GM21367 (cell line): Measurements from ENCODE around the gene PTRHD1.
A peak's percentile ranks its signal among the peaks of the same experiment; 100 is the strongest.
"Not testable (repeated sequence)": the region's sequence is repeated elsewhere in the genome, so short reads cannot be mapped to it uniquely, and the experiment has no call there.

Source experiments
- ATAC-seq: cut with Tn5 transposase; IDR thresholded peaks from one replicate; pipeline ENCODE4 v1.9.1; 2021; ENCODE audit not compliant: unreplicated experiment

The PTRHD1 gene, protein sequence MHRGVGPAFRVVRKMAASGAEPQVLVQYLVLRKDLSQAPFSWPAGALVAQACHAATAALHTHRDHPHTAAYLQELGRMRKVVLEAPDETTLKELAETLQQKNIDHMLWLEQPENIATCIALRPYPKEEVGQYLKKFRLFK

DNA sequence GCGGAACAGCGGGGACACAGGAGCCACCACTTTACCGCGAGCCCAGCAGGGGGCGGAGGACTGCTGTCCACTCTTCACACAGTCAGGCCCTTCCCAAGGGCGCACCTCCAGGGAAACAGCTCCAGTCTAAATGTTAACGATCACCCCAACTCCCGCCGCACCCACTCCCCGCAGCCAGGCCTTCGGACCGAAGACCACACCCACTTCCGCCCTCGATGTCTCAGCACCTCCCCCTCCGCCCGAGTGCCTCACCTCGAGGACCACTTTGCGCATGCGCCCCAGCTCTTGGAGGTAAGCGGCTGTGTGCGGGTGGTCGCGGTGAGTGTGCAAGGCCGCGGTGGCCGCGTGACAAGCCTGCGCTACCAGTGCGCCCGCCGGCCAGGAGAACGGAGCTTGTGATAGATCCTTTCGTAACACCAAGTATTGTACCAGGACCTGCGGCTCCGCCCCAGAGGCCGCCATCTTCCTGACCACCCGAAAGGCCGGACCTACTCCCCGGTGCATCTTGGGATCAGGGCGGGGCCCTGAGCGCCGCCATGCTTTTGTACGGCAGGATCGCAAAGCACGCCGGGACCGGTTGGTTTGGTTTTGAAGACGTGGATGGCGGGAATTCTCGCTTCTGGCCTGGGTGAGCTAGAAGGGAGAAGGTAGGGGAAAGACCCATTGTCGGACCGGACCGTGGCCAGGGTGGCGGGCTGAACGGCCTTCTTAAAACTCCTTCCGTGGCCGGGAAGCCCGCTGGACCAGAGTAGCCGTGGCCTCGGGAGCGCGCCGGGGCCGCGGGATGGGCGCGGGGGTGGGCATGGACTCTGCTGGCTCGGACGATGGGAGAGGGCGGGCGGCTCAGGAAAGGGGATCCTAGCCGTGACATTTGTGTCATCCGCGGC lies at the start of gene PTRHD1, which contains the start of gene CENPO:
TSS of gene PTRHD1 (minus strand) at position 518 of the 887 bp plus-strand sequence. CDS start at position 504, 14 bp downstream.
TSS of gene CENPO (plus strand) at position 552 of the 887 bp plus-strand sequence. CDS start 495 bp downstream, outside the sequence.
- ATAC-seq: peak; percentile 82

DNA sequence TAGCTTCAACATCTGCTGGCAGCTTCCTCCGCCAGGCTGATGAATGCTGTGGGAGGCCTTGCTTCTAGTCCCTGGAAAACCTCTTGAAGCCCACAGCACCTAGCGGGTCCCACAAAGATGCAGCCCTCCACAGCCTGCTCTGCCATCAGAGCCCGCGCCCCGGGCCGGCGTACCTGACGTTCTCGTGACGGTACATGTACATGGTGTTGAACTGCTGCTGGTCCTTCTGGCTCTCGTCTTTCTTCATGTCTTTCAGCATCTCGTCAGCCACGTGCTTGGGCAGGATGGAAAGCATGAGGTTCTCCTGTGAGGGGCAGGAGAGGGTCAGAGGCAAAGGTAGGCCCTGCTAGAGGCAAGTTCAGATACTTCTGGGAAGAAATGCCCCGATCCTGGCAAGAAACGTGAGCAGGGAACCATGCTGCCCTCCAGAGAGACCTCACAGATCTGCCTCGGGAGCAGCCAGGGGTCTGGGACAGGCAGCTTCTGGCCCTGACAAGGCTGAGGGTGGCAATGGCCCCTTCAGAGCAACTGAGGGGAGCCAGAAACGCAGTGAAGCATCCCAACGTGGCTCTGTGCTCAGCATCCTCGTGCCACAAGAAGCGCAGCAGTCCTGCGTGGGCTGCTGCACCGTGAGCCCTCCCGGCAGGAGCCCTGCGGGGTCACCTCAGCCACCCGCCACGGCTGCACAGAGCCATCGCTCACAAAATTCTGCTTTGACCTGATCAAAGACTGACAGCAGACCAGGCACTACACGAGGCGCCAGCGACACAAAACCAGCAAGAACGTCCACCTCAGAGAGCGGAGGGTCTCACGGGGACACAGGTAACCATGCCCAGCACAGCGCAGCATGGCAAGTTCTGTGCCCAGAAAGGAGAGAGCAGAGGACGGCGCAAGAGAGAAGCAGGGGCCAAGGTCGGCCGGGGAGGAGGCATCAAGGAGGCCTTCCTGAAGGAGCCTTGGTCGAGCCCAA lies 49.2 kb upstream of the PTRHD1 start:
- ATAC-seq: no peak

DNA sequence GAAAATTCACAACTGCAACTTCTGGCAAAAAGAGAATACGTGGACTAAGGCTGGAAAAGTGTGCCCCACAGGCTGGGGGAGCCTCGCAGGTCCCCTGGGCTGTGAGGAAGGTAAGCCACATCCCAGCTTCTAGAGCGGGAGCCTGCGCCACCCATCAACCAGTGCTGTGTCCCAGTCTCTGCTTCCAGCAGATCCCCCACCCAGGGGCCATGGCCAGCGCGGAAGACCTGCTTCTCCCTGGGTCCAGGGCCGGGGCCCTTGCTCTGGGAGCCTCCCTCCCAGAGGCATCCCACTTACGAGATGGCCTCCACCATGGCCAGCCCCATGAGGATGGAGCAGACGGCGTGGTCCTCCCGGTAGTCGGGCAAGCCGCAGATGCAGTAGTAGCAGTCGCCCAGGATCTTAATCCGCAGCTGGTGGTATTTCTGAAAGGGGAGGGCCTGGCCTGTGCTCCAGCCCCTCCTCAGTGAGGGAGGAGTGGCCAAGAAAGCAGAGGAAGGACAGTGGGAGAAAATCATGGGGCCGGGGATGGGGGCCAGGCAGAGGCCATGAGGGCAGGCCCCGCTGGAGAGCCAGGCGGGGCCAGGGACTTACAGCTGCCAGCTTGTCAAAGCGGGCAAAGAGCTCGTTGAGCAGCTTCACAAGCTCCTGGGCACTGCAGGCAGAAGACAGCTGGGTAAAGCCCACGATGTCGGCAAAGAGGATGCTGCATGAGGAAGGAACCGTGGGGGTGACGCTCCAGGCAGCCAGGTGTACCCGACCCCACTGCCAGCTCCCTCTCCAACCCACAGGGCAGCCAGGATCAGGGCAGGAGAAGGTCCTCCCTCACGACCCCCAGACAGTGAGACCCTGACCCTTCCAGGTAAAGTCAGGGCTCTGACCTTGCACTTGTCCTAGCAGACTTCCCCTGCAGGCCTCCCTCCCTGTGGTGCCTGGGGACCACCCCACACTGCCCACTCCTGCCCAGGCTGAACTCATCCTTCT lies 48.1 kb upstream of the PTRHD1 start:
- no peak for ATAC-seq

DNA sequence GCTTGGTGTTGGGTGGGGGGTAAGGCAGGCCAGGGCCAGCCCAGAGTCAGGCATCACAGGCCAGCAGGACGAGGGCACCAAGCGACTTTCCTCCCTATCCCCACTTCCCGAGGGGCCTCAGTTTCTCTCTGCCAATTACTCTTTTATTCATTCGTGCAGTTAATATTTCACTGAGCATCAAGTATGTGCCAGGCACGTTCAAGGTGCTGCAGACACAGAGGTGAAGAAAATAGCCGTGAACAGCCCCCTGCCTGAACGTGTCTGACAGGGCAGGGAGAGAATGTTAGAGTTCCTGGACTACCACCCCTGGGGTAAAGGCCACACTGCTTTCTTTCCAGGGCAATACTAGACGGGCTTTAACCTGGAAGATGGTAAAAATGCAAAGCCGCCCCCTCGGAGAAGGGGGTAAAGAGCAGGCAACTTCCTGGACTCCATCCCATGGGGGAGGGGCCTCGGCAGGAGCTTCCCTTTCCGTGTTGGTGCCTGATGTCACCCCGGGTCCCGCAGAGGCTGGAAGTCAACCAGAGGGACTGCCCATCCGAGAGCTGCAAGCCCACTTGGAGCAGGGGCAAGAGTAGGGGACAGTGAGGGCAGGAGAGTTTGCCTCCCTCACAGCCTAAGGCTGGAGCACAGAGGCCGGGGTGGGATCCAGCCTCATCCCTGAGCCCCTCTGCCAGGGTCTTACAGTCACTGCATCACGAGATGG lies 47.1 kb upstream of the PTRHD1 start:
- ATAC-seq: no peak

DNA sequence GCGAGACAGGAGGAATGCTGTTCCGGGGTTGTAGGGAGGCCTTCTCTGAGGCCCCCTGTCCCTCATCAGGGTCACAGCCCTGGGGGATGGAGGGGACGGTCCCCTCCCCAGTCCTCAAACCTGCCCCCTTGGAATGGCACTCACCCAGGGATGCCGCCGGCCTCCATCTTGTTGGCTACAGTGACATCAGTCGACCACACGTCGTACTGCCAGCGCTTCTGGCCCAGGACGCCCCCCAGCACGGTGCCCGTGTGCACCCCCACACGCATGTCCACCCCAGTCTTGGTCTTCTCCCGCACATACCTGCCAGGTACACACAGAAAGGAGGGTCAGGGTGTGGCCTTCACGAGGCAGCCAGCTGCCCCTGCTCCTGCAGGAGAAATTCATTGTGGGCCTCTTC lies 46.5 kb upstream of the PTRHD1 start:
- no peak for ATAC-seq

DNA sequence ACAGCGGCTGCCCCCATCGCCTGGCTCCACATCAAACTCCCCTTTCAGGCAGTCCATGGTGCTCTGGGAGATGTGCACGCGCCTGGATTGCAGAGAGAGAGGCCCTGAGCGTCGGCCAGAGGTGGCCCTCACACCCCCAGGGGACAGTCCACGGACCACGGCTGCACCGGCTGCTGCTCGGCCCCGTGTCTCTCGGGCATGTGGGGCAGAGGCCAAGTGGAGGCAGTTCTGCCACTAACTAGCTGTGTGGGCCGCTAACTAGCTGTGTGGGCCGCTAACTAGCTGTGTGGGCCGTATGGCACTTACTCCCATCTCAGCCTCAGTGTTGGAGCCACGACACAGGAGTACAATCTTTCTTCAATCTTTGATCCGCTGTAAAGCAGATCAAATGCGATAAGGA lies 45.4 kb upstream of the PTRHD1 start:
- no peak for ATAC-seq

DNA sequence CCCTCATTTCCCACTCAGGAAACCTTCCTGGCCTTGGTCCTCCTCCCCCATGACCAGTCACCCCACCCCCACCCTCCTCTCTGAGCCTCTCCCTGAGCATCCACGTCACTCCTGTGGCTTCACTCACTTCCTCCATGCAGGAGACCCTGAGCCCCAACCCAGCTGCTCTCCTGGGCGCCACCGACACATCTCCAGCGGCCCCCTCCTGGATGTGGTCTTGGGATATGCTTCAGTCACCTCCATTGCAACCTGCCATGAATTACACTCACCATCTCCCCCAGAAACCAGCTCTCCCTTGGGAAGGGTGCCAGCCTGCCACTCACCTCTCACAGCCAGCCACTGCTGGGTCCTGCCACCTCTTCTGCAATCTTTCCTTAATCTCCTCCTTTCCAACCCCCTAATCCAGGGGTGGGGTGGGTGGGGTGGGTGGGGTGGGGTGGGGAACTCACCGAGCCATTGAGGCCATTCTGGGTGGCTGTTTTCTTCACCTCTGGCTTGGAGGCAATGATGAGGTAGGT lies 44.9 kb upstream of the PTRHD1 start:
- ATAC-seq: no peak

DNA sequence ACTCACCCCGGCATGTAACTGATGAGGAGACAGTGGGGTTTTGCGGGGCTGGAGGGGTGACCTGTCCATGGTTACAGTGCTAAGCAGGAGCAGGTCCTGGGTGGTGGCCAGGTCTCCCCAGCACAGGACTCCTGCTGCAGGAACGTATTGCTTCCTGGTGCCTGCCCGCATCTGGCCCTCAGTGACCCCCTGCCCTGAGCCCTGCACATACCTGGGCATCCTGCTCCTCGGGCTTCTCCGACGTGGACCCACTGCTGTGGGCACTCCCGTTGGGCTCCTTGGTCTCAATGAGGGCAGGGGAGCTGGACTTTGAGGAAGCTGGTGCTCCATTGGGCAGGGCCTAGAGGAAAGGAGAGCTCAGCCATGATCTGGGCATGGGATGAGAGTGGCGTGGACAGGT lies 43.5 kb upstream of the PTRHD1 start:
- ATAC-seq: no peak

DNA sequence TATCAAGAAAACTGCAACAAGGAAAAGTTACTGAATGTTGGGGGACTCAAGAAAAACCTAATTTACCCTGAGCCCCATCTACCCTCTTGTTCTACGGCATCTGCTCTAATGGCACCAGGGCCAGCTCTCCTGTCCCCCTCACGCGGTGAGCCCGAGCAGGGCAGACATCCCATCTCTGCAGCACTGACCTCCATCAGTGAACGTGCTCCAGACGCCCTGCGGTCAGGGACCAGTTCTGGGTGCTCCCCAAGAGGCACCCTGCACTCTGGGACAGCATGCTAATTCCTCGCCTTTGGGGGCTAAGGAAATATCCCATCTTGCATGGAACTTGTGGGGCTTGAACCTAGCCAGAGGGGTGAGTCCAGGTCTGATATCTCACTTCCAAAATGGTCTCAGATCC lies 43.0 kb upstream of the PTRHD1 start:
- no peak for ATAC-seq

DNA sequence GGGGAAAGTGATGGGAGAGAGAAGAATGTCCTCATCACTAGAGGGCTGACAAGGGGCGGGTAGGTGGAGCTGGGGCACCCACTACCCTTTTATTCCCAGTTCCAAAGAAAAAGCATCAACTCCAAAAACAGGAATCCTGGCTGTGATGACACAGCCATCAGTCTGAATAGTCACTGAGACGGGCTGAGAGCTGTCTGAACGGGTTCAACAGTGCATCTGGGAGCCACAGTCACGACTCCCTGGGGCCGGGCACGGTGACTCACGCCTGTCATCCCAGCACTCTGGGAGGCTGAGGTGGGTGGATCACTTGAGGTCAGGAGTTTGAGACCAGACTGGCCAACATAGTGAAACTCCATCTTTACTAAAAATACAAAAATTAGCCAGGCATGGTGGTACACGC lies 42.2 kb upstream of the PTRHD1 start:
- not testable (repeated sequence) for ATAC-seq

DNA sequence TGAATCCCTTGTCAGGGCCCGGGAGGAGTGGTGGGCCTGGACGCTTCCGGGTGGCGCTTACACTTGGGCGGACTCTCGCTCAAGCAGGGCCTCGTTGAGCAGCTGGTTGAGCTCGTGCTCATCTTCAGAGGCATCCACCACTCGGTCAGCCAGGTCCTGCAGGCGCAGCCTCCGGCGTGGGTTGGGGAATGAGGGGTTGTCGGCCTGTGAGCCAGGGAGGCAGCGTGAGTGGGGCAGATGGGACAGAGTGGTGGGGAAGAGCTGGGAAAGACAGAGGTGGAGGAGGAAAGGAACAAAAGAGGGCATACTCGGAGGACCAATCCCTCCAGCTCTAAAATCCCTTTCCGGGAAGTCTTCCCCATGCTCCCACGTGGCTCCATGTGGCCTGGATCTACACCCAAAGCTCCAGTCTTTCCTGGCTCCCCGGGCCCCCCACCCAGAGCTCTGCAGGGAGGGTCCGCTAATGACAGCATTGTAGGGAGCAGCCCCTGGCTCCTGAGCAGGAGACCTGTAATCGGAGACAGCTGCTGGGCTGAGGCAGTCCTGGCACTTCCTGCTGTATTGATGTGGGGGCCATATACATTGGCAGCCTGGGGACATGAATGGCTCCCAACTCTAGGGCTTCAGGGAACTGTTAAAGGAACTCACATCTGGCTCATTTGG lies 41.7 kb upstream of the PTRHD1 start:
- ATAC-seq: no peak

DNA sequence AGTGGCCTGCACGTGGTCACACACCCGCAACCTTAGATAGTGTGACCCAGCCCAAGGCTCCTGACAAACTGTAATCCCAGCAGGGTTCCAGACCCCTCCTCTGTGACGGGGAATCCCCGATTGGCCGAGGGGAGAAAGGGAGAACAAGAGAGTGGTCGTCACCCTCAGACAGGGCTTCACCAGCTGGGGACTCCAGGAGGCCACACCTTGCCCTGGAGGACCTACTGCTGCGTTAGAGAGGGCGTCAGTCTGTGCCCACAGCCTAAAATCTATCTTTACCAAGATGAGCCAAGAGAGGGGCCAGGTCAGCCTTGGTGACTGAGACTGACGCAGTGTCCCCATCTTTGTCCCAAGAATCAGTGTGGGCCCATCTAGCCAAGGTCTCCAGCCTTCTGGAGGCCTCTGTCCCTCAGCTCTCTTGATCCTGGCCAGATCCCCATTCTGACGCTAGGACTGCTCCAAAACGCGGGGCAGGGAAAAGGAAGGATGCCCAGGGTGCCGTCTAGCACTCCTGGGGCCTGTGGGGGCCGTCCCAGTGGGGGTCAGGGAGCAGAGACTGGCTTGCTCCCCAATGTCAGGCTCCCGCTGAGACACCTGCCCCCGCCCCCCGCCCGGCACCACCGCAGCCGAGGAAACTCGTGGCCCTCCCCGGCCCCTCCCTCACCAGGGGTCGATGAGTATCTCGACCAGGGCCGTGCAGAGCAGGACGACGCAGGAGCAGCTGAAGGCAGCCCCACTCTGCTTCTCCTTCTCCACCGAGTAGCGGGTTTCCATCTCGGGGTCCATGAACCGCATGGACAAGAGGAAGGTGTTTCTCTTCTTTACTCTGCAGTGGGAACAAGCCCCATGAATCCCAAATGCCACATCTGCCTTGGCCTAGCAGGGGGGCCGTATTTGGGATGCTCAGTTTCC lies 40.9 kb upstream of the PTRHD1 start:
- no peak for ATAC-seq

DNA sequence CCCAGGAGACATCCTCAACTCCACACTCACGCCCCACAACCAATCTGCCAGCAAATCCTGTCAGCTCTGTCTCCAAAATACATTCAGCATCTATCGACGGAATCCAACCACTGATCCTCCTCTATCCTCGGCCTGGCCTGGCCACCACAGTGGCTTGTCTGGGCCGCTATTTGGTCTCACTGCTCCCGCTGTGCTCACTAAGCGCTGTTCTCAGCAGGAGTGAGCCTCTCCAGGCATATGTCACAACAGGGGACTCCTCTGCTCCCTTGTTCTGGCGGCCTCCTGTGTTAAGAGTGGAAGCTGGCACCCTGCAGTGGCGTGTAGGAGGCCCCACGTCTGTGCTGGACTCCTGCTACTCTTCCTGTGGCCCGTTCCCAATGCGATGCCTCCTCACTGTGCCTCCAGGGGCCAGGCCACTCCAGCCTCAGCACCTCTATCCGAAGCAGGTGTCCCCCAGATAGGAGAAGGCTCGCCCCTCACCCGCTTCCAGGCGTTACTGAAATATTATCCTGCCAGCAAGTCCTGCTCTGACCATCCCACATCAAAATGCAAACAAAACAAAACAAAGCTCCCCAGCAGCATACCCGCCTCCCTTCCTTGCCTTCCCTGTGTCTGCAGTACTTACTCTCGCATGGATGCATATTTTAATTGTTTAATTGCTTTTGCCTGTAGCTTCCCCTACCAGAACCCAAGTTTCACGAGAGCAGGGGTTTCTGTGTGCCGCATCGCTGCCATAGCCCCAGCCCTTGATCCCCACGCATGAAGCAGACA lies 39.9 kb upstream of the PTRHD1 start:
- no peak for ATAC-seq

DNA sequence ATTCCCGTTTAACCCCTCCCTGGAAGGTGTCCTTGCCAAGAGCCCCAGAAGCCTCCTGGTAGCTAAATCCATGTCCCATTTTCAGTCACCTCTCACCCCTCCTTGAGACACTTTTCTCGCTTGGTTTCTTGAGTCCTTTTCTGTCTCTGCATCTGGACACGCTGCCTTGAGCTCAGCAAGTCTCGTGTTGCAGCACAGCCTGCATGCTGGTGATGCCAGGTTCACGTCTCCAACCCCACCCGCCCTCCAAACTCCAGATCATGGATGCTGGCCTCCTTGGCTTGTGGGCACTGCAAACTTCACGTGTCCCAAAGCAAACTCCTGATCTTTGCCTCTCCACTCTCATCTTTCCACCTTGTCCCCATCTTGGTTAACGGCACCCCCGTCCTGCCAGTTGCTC lies 39.3 kb upstream of the PTRHD1 start:
- no peak for ATAC-seq

DNA sequence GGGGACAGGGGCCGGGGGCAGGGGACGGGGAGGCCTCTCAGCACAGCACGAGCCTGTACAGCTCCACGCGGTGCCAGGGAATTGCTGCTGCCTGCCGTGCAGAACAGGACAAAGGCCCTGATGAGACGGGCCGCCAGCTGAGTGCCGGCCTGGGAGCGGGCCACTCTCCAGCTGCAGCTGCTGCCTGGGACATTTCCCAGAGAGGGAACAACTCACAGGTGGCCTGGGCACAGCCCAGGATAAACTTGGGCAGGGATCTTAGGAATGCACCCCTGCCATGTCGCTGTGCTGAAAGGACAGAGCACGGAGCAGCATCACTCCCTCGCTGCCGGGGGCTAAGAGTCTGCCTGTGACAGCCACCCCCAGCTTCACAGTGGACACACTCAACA lies 38.9 kb upstream of the PTRHD1 start:
- no peak for ATAC-seq

DNA sequence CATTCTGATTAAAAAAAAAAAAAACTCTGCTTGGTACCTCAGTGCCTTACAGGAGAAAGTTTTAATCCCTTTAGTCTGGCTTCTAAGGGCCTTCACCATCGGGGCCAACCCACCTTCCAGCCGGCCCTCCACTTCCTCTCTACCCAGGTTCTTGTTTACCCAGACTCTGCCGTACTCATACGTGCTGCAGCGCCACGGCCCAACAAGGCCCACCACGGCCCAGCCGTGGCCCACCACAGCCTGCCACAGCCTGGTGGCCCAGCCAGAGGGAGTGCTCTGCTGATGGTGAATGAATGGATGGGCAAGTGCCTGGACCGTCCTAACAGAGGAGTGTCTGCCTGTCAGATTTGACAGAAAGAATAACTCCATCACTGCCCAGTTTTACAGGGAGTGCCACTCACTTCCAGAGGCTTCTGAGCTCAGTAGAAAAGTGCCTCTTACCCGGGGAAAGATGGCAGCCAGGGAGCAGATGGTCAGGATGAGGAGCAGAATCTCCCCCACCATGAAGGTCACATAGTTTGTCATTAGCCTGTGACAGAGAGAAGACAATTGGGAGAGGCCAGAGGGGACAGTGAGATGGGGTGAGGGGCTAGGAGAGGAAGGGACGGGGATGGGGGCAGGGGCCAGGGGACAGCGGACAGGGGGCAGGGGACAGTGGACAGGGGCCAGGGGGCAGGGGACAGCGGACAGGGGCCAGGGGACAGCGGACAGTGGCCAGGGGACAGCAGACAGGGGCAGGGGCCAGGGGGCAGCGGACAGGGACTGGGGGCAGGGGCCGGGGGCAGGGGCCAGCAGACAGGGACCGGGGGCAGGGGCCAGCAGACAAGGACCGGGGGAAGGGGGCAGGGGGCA lies 38.3 kb upstream of the PTRHD1 start:
- no peak for ATAC-seq
